B cell (primary cell): Measurements from ENCODE around the gene SLC9A7. TPM values are rescaled to one million over a fixed set of nuclear protein-coding genes. Genes with fewer than 3 reads are reported as not detected.
A peak's percentile ranks its signal among the peaks of the same experiment; 100 is the strongest.

Experiments used
- ATAC-seq: fragments of 200-7000 bp; cut with Tn5 transposase; one replicate; pipeline ENCODE4 v1.10.0; 2021; ENCODE audit warnings: low read depth, mild to moderate bottlenecking, moderate number of reproducible peaks, moderate library complexity
- CTCF ChIA-PET: fragments of 350-600 bp; sonication (Branson Sonifier 250); formaldehyde crosslinking; loops from one replicate; lab custom pipeline; 2021; ENCODE audit warnings: antibody characterized with exemption, inconsistent platforms; lab: Charles Lee
- POLR2A ChIA-PET: fragments of 350-600 bp; sonication (Branson Sonifier 250); formaldehyde crosslinking; loops from one replicate; lab custom pipeline; 2021; ENCODE audit warnings: antibody characterized with exemption; lab: Charles Lee
- DNase-seq: peaks from one replicate; pipeline ENCODE4 v3.0.0; 2013
- H2AFZ ChIP-seq: 2 replicates; pipeline ENCODE4 v1.6.1; 2012; ENCODE audit warnings: mild to moderate bottlenecking, low read depth, low read length; ENCODE audit not compliant: insufficient read depth, poor library complexity, severe bottlenecking
- H3K27ac ChIP-seq, 2 donors: 1 replicate in 1 of 2; 2 replicates in 1 of 2; pipeline ENCODE4 v1.5.1; 2012 to 2013; ENCODE audit warnings: low read length in 2 of 2, mild to moderate bottlenecking in 2 of 2, moderate library complexity in 1 of 2
- H3K27me3 ChIP-seq, 4 experiments: fragments of 200-600 bp in 1 of 4; sonication (generic) in 1 of 4; replicated peaks in 1 of 4; 1 replicate in 2 of 4; 2 replicates in 2 of 4; pipeline versions ENCODE4 v1.6.1 to v1.7.0; 2013 to 2016; ENCODE audit warnings: low read length in 3 of 4, mild to moderate bottlenecking in 2 of 4, mixed read lengths in 1 of 4, moderate library complexity in 1 of 4; ENCODE audit not compliant: insufficient read depth in 4 of 4, control insufficient read depth in 3 of 4; ENCODE audit errors: control extremely low read depth in 1 of 4
- H3K36me3 ChIP-seq, 2 experiments: replicated peaks in 1 of 2; 1 replicate in 1 of 2; 2 replicates in 1 of 2; pipeline versions ENCODE4 v1.6.1 to v1.7.1; 2013; ENCODE audit warnings: low read length in 1 of 2; ENCODE audit not compliant: insufficient read depth in 2 of 2, control insufficient read depth in 1 of 2; ENCODE audit errors: control extremely low read depth in 1 of 2, extremely low read depth in 1 of 2
- H3K4me1 ChIP-seq, 2 donors: fragments of 200-600 bp in 1 of 2; sonication (generic) in 1 of 2; 1 replicate in 1 of 2; 2 replicates in 1 of 2; pipeline versions ENCODE4 v1.5.1 to v1.6.1; 2013 to 2017; ENCODE audit warnings: low read length in 2 of 2; ENCODE audit not compliant: control insufficient read depth in 2 of 2, insufficient read depth in 2 of 2
- H3K4me2 ChIP-seq: replicated peaks from 2 replicates; pipeline ENCODE3; 2012; ENCODE audit warnings: mild to moderate bottlenecking, low read depth, low read length; ENCODE audit not compliant: poor library complexity, severe bottlenecking
- H3K4me3 ChIP-seq, 5 experiments: fragments of 200-600 bp in 1 of 5; sonication (generic) in 1 of 5; 1 replicate in 3 of 5; 2 replicates in 2 of 5; pipeline versions ENCODE4 v1.5.1 to v1.7.0; 2011 to 2016; ENCODE audit warnings: low read length in 4 of 5, mild to moderate bottlenecking in 4 of 5, low read depth in 2 of 5, control low read depth in 1 of 5, moderate library complexity in 1 of 5; ENCODE audit not compliant: insufficient read depth in 1 of 5; ENCODE audit errors: control extremely low read depth in 1 of 5, extremely low read depth in 1 of 5
- H3K79me2 ChIP-seq: fragments of 200-600 bp; sonication (generic); one replicate; pipeline ENCODE4 v1.6.0; 2016; ENCODE audit warnings: low read length; ENCODE audit not compliant: control insufficient read depth, insufficient read depth
- H3K9ac ChIP-seq: fragments of 200-600 bp; sonication (generic); 2 replicates; pipeline ENCODE4 v1.6.1; 2017; ENCODE audit warnings: mild to moderate bottlenecking, low read length, moderate library complexity
- H3K9me3 ChIP-seq, 3 donors: one replicate each; pipeline versions ENCODE4 v1.6.1 to v1.7.1; 2013; ENCODE audit warnings: low read length in 2 of 3; ENCODE audit not compliant: control insufficient read depth in 2 of 3, insufficient read depth in 1 of 3; ENCODE audit errors: control extremely low read depth in 1 of 3
- H4K20me1 ChIP-seq: 2 replicates; pipeline ENCODE4 v1.6.0; 2012; ENCODE audit warnings: mild to moderate bottlenecking, low read length; ENCODE audit not compliant: insufficient read depth, control insufficient read depth, poor library complexity, severe bottlenecking
- H3K27ac Mint-ChIP-seq: one replicate; pipeline ENCODE4 v1.8.0; 2021; ENCODE audit warnings: mixed read lengths
- H3K27me3 Mint-ChIP-seq: one replicate; pipeline ENCODE4 v1.8.0; 2021; ENCODE audit warnings: mixed read lengths
- H3K4me1 Mint-ChIP-seq: one replicate; pipeline ENCODE4 v1.8.0; 2021; ENCODE audit warnings: mixed read lengths
- H3K4me3 Mint-ChIP-seq: one replicate; pipeline ENCODE4 v1.8.0; 2021; ENCODE audit warnings: mixed read lengths
- H3K9me3 Mint-ChIP-seq: one replicate; pipeline ENCODE4 v1.8.0; 2022; ENCODE audit warnings: mixed read lengths; ENCODE audit not compliant: insufficient read depth
- CTCF ChIP-seq: fragments of 200-600 bp; IDR thresholded peaks from one replicate; pipeline ENCODE4 v1.8.0; 2022; ENCODE audit warnings: antibody characterized with exemption, mild to moderate bottlenecking
- EZH2 ChIP-seq: IDR thresholded peaks from 2 replicates; pipeline ENCODE4 v1.6.1; 2012; ENCODE audit warnings: borderline replicate concordance, low read depth, mild to moderate bottlenecking, moderate library complexity, low read length; ENCODE audit not compliant: insufficient read depth, poor library complexity, severe bottlenecking
- WGBS: methylation state at CpG from one replicate; pipeline ENCODE4 v1.1.5; 2013; ENCODE audit warnings: missing lambda C conversion rate; ENCODE audit not compliant: insufficient coverage; 5-methylcytosine and 5-hydroxymethylcytosine counted together
- intact Hi-C: fragments of 100-400 bp; cut with micrococcal nuclease; formaldehyde crosslinking; loops from one replicate; pipeline ENCODE4 v1.10.0; 2022
- polyA plus RNA-seq: library from polyadenylated mRNA; depleted of rRNA; stranded (reverse); fragments of >200 nt; gene quantifications from 2 replicates; pipeline ENCODE4 v1.2.3, GENCODE V29; 2012
- total RNA-seq, 2 donors: library from RNA; stranded (reverse); fragments of 120-200 nt in 1 of 2; gene quantifications; 1 replicate in 1 of 2; 2 replicates in 1 of 2; pipeline versions ENCODE4 v1.2.3 to v1.2.4, GENCODE V29; 2013 to 2022

The SLC9A7 gene
- total and polyA plus RNA-seq, 2 donors (not counting 1 experiment from before 2014, with no cell fraction given): 24.9 to 53.2 TPM

GRCh38 chrX:46630141-46630540 lies 128.8 kb downstream of the SLC9A7 start:
- intact Hi-C loops: no loop called here
- H3K9me3 Mint-ChIP-seq: no peaks in the 10 kb centered on the region
- TF ChIP-seq CTCF (no peak), EZH2 (no peak)
- Histone ChIP-seq H3K27me3 (no peaks in the 10 kb centered on the region), H4K20me1 (no peaks in the 10 kb centered on the region), H3K27ac (peak overlapping the region in 1 of 2 donors; percentile 72), H3K4me2 (no peak overlapping the region), H2AFZ (no peak overlapping the region), H3K4me3 (no peak overlapping the region), H3K4me1 (peaks cover 34 to 37% of the 10 kb centered on the region in 2 donors), H3K9ac (no peak overlapping the region), H3K79me2 (no peaks in the 10 kb centered on the region), H3K9me3 (no peaks in the 10 kb centered on the region), H3K36me3 (peaks cover 4 to 30% of the 10 kb centered on the region in 2 experiments)
- H3K4me3 Mint-ChIP-seq: no peak overlapping the region
- POLR2A ChIA-PET: no interaction called here
- CTCF ChIA-PET: no interaction called here
- no CpG with 5 or more reads among the region's 1 CpG for WGBS
- no peaks in the 10 kb centered on the region for H3K27me3 Mint-ChIP-seq
- ATAC-seq: no peak
- H3K27ac Mint-ChIP-seq: peak overlapping the region; percentile 27
- H3K4me1 Mint-ChIP-seq: peaks cover 43% of the 10 kb centered on the region
- no peak for DNase-seq

DNA sequence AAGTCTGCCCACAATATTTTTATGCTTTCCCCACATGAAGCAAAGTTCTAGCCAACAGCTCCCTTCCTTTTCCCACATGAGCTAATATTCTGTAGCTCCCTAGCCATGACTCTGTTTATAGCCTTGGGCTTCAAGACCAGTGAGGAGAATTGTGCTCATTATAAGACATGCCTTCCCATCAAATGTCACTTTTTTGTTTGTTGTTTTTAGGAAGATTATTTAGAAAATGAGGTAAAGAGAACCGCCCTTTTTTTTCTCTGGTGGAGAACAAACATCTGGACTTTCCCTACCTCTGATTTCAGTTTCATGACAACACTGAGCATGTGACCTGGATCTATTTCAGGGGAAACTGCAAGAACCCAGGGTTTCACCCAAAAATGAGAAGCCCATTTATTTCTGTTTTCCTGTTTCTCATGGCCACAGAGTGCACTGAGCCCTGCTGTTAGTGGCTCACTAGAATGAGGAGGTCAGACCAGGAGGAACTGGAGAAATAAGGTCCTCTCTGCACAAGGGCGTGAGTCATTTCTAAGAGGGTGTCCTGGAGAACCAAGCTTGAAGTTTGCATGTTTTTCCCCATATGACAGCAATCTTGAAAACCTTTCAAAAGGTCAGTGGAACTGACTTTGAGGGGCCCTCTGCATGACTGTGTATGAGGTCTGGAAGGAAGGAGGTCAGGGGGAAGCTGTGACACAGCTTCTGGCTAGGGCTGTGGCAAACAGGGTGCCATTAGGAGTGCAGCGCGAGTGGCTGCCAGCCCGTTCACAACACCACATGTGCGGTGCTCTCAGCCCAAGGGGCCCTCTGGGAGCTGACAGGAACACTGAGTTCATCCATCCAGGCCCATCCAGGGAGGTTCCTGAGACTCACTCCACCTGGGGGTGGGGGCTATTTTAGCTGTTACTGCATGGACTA lies 130.2 kb downstream of the SLC9A7 start:
- DNase-seq: peak; percentile 58
- H3K4me2 ChIP-seq: peak overlapping the region; percentile 26
- peak overlapping the region; percentile 51 for H3K4me3 Mint-ChIP-seq

More for the DNA sequence above, 130.2 kb downstream of the SLC9A7 start:
- no peaks in the 10 kb centered on the region for H4K20me1 ChIP-seq
- no peaks in the 10 kb centered on the region for H3K9me3 Mint-ChIP-seq
- intact Hi-C loops: loop anchor here (5.0 kb wide), 1 partner anchor 56 kb away; the partner anchor contains the start of gene CHST7
- H3K4me1 ChIP-seq: peaks cover 34 to 37% of the 10 kb centered on the region in 2 donors
- H3K4me3 ChIP-seq: no peak overlapping the region
- no peaks in the 10 kb centered on the region for H3K9me3 ChIP-seq
- WGBS: 18% methylated on average over 4 of the region's 6 CpGs
- H3K27ac ChIP-seq: peak overlapping the region; percentile 43 to 72
- POLR2A ChIA-PET: no interaction called here
- no peak overlapping the region for H3K9ac ChIP-seq
- H3K27ac Mint-ChIP-seq: peak overlapping the region; percentile 89
- peaks cover 40% of the 10 kb centered on the region for H3K4me1 Mint-ChIP-seq
- no peaks in the 10 kb centered on the region for H3K79me2 ChIP-seq
- H3K36me3 ChIP-seq: peaks cover 1 to 25% of the 10 kb centered on the region in 2 experiments
- peak; percentile 64 for ATAC-seq
- no peaks in the 10 kb centered on the region for H3K27me3 ChIP-seq
- no peak for TF ChIP-seq CTCF
- TF ChIP-seq EZH2: no peak
- no peaks in the 10 kb centered on the region for H3K27me3 Mint-ChIP-seq
- CTCF ChIA-PET: interaction anchor here (1.2 to 1.4 kb wide), 2 partner anchors 56 to 168 kb away, joined by 3 read pairs; no protein-coding TSS in a partner anchor
- H2AFZ ChIP-seq: no peak overlapping the region
